HG02610 (cell line): ENCODE results near the gene FLRT2.

Experiments
- ATAC-seq: cut with Tn5 transposase; IDR thresholded peaks from one replicate; pipeline ENCODE4 v1.9.1; 2021; ENCODE audit warnings: mild to moderate bottlenecking, moderate library complexity; ENCODE audit not compliant: unreplicated experiment

The FLRT2 gene

DNA sequence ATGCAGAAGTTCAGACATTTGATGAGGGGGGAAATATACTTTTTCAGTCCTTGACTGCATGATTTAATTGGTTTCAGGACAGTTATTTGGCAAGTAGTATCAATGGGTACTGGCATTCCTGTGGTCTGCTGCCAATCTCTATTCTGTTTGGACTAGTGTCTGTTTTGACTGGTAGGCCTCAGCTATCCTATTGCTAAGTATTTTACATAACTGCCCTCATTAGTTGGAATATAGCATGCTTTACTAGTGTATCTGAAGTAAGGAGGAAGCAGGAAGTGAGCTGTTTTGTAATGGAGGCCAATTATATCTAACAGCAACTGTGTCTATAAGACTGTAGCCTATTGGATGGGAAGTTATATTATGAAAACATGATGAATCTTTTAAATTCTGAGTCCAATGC is 104.3 kb downstream of the FLRT2 start:
- ATAC-seq: no peak

DNA sequence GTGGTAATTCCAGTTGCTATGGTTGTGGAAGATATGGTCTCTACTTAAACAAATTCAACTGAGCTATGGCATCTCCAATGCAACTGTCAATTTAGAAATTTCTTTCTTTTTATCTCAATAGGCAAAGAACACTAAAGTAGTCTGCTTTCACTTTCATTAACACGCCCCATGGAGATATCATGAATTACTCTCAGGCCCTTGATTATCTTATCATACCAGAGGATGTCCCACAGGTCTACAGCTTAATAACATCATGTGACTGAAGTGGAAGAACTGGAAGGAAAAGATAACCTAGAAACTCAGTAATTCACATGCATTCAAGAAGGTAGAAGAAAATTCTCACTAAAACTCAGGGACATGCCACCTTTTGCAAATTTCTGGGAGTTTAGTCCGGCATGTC is 114.3 kb downstream of the FLRT2 start:
- no peak for ATAC-seq

DNA sequence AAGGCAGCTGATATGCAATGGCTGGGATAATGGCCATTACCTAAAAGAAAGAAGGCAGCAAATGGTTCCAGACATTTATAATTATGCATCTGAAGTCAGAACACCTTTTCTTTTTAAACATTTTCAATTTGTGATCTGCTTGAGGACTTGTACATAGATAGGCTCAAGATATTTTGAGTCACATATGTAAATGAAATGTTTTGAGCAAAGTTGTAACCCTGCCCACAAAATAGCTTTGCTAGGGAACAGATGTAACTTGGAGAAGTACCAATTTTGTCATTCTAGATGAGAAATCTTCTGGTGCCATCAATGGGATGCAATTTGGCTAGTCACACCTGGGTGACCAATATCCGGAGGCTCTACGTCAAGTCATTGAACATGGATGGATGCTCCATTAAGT is 123.1 kb downstream of the FLRT2 start:
- ATAC-seq: no peak

DNA sequence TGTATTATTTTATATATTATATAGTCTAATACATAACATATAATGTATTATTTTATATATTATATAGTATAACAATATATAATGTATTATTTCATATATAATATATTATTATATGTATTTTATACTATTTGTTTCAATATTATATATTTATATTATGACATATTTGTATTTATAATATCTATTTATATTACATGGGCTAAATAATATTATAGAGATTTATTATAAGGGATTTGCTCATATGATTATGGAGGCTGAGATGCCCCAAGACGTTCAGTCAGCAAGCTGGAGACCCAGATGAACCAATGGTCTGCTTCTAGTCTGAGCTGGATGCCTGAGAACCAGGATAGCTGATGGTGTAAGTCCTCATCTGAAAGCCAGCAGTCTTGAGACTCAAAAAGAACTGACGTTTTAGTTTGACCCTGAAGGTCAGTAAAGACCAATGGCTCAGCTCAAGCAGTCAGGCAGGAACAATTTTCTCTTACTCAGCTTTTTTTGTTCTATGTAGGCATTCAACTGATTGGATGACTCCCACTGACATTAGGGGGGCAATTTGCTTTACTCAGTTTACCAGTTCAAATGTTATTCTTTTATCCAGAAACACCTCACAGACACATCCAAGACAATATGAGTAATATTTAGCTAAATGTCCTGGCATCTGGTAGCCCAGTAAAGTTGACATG is 130.4 kb downstream of the FLRT2 start:
- ATAC-seq: no peak

DNA sequence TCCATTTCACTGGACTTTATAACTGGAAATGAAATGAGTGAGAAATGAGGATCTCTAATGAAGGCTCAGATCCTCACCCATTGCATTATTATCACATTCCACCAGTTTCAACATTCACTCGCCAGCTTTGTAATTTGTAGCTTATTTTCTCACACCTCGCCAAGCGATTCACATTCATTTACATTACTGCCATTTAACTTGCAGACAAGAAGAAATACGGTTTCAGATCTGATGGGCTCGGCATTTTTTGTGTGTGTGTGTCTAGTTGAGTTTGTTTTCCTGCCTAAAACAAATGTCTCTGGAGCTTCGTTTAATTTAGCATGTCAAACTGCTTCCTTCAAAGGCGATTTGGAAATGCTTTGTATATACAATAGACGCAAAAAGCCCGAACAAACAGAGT is 132.2 kb downstream of the FLRT2 start:
- ATAC-seq: no peak

DNA sequence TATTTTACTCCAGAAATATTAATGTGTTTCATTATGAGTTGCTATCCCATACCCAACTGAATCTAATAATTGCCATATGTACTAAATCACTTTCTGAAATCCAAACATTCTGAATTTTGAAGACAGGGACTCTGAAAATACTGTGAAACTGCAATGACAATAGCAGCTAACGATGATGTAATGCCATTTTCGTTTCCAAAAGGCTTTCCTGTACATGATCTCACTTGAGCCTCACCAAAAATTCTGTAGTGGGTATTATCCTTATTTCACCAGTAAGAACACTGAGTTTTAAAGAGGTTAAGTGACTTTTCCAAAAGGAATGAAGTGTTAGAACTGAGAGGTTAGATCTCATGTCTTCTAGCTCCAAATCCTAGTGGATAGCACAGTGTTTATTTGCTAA is 133.3 kb downstream of the FLRT2 start:
- no peak for ATAC-seq

DNA sequence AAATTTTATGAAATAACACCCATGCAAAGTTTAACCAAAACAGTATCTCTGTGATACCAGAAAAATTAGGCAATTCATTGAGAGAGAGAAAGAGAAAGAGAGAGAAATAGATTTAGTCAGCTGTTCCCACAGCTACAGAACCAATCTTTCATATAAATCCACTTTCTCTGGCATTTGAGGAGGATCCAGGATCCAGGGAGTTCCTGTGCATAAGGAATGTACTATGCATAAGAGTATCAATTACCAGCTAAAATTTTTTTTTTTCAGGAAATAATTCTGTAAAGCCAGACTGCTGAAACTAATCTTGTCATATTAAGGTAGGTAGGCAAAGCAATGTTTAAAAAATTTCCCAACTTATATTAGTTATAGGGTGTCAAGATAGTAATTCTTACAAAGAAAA is 133.7 kb downstream of the FLRT2 start:
- ATAC-seq: no peak

DNA sequence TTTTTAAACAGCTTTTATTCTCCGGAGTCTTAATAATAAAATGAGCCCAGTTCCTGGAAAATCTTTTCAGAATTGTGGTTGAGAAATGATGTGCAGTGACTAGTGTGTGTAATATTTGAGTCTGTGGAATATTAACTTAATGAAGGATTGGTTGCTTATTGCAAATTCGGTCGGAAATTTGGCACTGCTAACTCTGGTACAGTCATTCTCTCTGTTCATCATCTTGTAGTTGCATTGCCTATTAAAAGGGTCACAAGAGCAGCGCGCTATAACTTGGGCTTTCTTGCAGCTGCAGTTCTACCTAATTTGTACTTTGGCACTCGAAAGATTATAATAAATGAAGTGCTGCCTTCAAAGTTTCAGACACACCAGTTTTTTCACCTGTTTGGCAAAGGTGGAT is 146.0 kb downstream of the FLRT2 start:
- ATAC-seq: no peak

DNA sequence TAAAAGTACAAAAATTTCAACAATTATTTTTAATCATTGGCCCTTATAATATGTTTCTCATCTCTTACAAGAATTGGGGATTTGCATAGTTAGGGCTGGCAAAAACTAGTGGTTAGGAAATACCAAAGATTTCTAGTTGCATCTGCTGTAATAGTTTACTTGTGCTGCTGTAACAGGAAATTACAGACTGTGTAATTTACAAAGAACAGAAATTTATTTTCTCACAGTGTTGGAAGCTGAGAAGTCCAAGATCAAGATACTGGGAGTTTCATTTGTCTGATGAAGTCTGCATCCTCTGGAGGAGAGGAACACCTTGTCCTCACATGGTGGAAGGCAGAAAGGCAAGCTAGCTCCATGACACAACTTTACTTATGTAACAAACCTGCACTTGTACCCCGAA is 157.0 kb downstream of the FLRT2 start:
- no peak for ATAC-seq

DNA sequence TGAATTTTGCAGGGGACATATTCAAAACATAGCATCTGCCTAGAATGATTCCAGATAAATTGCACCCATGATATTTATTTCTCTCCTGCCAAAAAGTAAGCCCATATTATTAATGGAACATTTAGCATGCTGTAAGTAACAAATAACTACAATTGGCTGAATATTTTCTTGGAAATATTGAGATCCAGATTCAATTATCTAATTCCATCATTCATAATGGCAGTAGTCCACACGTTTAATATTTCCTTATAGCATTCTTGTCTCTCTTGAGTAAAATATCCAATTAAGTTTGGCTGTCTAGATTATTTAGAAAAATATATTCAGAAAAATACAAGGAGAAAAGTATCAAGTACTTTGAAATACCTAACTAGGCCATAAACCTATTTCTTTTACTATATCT is 157.5 kb downstream of the FLRT2 start:
- ATAC-seq: no peak

DNA sequence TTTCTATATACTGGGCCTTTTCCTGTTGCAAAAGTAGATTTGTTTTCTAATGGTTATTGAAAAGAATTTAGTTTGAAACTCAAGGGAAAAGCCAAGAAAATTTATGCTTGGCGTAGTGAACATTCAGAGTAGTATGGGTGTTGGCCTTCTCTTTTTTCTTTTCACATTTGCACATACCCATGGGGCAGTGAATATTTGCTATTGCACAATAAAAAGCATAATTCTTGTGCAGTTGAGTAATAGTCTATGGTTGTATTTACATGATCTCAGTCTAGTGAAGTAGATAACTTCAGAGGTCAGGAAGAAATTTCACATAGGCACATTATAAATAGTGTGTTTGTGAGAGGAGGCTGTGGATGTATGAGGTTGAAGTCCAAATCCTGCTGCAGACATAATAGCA is 158.1 kb downstream of the FLRT2 start:
- no peak for ATAC-seq

DNA sequence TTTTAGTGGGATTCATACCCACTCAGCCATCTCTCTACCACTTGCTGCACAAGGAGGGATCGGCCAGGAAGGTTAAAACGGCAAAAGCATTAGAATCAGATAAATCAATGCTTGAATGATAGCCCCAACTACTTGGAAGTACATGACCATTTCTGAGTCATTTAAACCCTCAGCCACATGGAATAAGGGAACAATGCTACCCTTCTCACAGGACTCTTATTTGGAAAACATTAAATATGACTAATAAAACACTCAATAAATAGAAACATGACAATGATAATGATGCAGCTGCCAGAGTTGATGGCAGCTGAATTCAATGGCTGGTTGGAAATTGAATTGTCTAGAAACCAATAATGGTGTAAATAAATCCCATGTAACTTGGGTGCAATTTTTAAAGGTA is 165.4 kb downstream of the FLRT2 start:
- ATAC-seq: no peak

DNA sequence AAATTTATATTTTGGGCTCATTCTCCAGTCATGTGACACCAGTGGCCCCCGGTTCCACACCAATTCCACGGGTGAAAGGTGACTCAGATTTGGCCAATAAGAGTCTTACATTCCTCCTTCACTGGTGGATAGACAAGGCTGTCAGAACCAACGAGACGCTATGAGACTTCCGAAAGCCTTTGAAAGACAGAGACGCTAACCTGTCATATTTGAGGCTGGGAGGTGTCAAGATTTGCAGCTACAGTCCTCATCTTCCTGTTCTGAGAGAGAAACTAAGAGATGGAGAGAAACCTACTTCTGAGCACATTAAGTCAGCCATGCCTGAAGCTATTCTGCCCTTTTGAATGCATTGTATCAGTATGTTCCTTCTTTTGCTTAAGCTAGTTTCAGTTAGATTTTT is 171.2 kb downstream of the FLRT2 start:
- ATAC-seq: no peak

DNA sequence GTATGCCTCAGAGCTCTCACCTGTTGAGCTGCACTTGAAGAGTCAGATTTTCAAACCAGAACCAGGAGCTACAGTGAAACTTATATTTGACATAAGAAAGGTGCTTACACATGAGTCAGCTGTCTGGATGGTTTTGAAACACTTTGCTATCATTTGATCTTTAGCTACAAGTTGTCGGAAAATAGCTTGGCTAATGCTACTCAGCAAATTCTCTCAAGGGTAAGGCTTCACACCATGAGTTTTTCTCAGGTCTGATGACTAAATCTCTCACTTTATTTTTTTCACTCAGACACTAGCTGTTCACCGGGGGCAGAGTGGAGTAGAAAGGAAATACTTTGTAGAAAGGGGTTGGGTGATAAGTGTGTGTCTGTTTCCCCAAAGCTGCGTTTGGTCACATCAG is 171.8 kb downstream of the FLRT2 start:
- ATAC-seq: no peak

DNA sequence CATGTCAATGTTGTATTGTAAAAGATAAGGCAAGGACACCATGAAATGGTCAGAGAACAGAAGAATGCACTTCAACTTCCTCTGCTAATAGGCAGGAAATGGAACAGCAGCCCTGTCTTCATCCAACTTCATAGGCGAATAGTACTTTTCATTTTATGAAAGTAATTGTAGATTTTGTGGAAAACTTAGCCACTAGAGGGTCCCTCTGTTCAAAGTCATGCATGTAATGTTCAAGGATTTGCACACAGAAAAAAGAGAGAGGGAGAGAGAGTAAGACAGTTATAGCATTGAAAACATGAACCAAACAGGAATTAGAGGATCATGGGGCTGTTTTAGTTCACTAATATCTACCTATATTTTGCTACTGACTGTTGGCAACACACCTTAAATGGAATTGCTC is 172.2 kb downstream of the FLRT2 start:
- ATAC-seq: no peak

DNA sequence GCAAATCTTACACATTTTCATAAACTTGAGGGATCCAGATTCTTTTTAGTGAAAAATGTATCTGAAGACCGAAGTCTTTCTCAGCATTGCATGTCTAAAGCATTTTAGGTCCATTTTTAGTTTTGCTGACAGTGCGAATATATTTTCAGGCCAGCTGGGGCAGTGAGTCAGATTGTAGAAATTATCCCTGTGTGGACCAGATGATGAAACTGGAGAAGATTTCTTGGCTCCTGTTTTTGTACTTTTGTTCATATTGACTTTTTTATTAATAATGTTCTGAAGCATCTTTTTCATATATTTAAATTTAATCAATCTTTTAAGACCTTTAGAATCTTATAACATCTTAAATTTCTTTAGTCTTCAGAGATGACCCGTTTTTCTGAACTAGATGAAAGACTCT is 173.1 kb downstream of the FLRT2 start:
- no peak for ATAC-seq
